ENCODE results near the gene CDR2L. TPM values are rescaled to one million over a fixed set of nuclear protein-coding genes. Genes with fewer than 3 reads are reported as not detected.

CDR2L gene
- total and polyA plus RNA-seq, 4 donors = 8.5 to 19.0 (median 11.2) TPM

DNA sequence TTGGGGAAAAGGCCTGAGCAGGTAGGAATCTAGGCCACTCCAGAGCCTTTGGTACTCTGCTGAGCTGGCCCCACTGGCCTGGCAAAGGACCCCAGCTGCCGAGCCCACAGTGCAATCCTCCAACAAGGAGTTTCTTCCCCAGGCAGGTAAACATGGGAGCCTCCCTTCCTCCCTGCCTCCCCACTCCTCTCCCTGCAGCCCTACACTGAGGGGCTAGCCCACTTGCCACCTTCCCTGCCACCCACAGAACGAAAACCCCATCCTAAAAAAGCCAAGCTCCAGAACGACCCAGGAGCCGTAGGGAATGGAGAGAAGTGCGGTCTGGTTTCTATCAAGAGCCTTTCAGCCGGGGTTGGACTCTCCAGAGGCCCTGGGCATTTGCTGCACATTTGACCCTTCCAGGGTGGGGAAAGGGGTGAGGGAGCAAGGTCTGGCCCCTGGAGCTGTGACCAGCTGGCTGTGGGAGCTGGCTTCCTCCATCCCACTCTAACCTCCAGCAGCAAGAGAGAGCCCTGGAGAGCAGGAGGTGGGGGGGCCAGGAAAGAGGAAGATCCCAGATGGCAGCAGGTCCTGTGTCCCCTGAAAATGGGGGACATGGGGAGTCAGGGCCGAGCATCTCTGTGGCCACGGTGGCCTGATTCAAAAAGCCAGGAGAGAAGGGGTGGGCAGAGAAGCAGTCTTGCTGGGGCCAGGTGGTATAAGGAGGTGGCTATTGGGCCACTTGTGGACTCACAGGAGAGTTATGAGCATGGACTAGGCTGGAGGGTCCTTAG is 16.2 kb upstream of the CDR2L start:
- H3K27ac ChIP-seq (ENCODE audit: low read depth in 1 of 2, low read length in 1 of 2) = peak overlapping the region in 1 of 2 donors; percentile 69
- TF ChIP-seq, protein P1, sequence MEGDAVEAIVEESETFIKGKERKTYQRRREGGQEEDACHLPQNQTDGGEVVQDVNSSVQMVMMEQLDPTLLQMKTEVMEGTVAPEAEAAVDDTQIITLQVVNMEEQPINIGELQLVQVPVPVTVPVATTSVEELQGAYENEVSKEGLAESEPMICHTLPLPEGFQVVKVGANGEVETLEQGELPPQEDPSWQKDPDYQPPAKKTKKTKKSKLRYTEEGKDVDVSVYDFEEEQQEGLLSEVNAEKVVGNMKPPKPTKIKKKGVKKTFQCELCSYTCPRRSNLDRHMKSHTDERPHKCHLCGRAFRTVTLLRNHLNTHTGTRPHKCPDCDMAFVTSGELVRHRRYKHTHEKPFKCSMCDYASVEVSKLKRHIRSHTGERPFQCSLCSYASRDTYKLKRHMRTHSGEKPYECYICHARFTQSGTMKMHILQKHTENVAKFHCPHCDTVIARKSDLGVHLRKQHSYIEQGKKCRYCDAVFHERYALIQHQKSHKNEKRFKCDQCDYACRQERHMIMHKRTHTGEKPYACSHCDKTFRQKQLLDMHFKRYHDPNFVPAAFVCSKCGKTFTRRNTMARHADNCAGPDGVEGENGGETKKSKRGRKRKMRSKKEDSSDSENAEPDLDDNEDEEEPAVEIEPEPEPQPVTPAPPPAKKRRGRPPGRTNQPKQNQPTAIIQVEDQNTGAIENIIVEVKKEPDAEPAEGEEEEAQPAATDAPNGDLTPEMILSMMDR (IDR thresholded peaks at IDR 0.05; ENCODE audit: control extremely low read depth, extremely low read depth) = no peak
- peak overlapping the region; percentile 71 for H3K4me3 ChIP-seq
- H3K9me3 ChIP-seq (ENCODE audit: control insufficient read depth in 4 of 4, insufficient read depth in 3 of 4, low read length in 3 of 4) = no peaks in the 10 kb centered on the region
- H3K9ac ChIP-seq (ENCODE audit: insufficient read depth in 1 of 2, low read length in 2 of 2) = peak overlapping the region in 1 of 2 donors; percentile 11
- H3K36me3 ChIP-seq (ENCODE audit: control insufficient read depth in 4 of 4, insufficient read depth in 4 of 4, low read length in 4 of 4) = no peaks in the 10 kb centered on the region
- 71 to 77% methylated on average over 8 of the region's 8 CpGs for WGBS, 2 donors
- no peak for ATAC-seq (ENCODE audit: insufficient read depth, low FRiP score)
- no peak for DNase-seq
- peaks cover 0 to 15% (median 14%) of the 10 kb centered on the region in 3 donors for H3K27me3 ChIP-seq (ENCODE audit: control insufficient read depth in 3 of 3, insufficient read depth in 3 of 3, low read length in 2 of 3)
- peaks cover 0 to 14% (median 0%) of the 10 kb centered on the region in 5 donors for H3K4me1 ChIP-seq (ENCODE audit: control insufficient read depth in 5 of 5, insufficient read depth in 5 of 5, low read length in 5 of 5)

DNA sequence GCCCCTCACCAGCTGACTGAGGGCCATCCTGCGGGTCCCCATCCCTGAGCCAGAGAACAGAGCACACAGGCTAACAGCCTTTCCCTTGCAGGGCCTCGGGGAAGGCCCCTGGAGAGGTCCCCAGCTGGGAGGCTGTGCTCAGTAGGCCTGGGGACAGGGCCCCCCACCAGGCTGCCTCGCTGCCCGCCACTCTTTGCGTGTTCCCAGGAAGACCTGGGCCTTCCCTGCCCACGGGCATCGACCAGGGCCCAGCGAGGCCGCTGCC is 15.7 kb upstream of the CDR2L start:
- H3K27me3 ChIP-seq (ENCODE audit: control insufficient read depth in 3 of 3, insufficient read depth in 3 of 3, low read length in 2 of 3) = peaks cover 0 to 15% (median 14%) of the 10 kb centered on the region in 3 donors
- DNase-seq (no peak), ATAC-seq (ENCODE audit: insufficient read depth, low FRiP score) (no peak)
- no peaks in the 10 kb centered on the region for H3K9me3 ChIP-seq (ENCODE audit: control insufficient read depth in 4 of 4, insufficient read depth in 3 of 4, low read length in 3 of 4)
- H3K4me3 ChIP-seq = peak overlapping the region; percentile 71
- H3K36me3 ChIP-seq (ENCODE audit: control insufficient read depth in 4 of 4, insufficient read depth in 4 of 4, low read length in 4 of 4) = no peaks in the 10 kb centered on the region
- peak overlapping the region in 1 of 2 donors; percentile 69 for H3K27ac ChIP-seq (ENCODE audit: low read depth in 1 of 2, low read length in 1 of 2)
- H3K4me1 ChIP-seq (ENCODE audit: control insufficient read depth in 5 of 5, insufficient read depth in 5 of 5, low read length in 5 of 5) = peaks cover 0 to 14% (median 0%) of the 10 kb centered on the region in 5 donors
- no peak overlapping the region for H3K9ac ChIP-seq (ENCODE audit: insufficient read depth in 1 of 2, low read length in 2 of 2)
- TF ChIP-seq, protein P1 (IDR thresholded peaks at IDR 0.05; ENCODE audit: control extremely low read depth, extremely low read depth) = no peak
- 16 to 31% methylated on average over 8 to 9 of the region's 9 CpGs for WGBS, 2 donors

DNA sequence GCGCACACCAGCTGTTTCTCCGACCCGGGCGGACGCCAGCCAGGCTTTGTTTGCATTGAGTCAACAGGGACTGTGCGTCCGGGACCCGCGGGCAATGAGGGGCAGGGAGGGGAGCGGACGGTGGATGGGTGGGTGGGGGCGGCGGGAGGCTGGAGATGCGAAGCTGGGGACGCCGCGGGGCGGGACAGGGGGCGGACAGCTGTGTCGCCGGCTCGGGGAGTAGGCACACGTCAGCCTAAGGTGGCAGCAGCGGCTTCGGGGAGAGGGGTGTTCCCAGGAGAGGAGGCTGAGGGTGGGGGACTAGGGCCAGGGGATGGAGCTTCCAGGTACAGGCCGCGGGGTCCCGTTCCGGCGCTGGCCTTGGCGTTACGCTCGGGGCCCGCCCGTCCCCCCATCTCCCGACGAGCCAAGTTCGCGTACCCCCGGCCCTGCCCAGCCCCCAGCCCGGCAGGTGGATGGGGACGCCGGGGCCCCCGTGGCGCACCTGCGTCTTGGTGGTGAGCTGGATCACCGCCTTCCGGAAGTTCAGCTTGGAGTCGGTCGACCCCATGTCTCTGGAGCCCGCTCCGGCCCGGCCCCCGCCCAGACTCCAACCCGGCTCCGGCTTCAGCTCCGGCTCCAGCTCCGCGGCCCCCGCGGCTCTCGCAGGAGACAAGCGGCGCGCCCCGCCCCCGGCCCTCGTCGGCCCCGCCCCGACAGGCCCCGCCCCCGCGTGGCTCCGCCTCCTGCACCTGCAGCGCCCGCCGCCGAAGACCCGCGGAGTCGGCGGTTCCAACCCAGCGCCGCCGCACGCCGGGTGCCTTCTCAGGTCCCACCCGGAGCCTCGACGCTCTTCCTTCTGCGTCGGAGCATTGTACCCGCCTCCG is 15.1 kb upstream of the CDR2L start, which contains the start of gene HID1:
Gene HID1 (minus strand): TSS at position 653 of the 866 bp plus-strand sequence. CDS start 103 bp downstream, at position 550.
- no peaks in the 10 kb centered on the region for H3K36me3 ChIP-seq (ENCODE audit: control insufficient read depth in 4 of 4, insufficient read depth in 4 of 4, low read length in 4 of 4)
- no peaks in the 10 kb centered on the region for H3K9me3 ChIP-seq (ENCODE audit: control insufficient read depth in 4 of 4, insufficient read depth in 3 of 4, low read length in 3 of 4)
- peaks cover 0 to 15% (median 14%) of the 10 kb centered on the region in 3 donors for H3K27me3 ChIP-seq (ENCODE audit: control insufficient read depth in 3 of 3, insufficient read depth in 3 of 3, low read length in 2 of 3)
- peaks cover 0 to 14% (median 0%) of the 10 kb centered on the region in 5 donors for H3K4me1 ChIP-seq (ENCODE audit: control insufficient read depth in 5 of 5, insufficient read depth in 5 of 5, low read length in 5 of 5)
- H3K27ac ChIP-seq (ENCODE audit: low read depth in 1 of 2, low read length in 1 of 2) = peak within 1 kb of the TSS; percentile 46 to 69
- ATAC-seq (ENCODE audit: insufficient read depth, low FRiP score) (peak; percentile 73), DNase-seq (peak; percentile 42 to 78 (median 66))
- TF ChIP-seq, protein P1 (IDR thresholded peaks at IDR 0.05; ENCODE audit: control extremely low read depth, extremely low read depth) = no peak
- 1 to 2% methylated on average over 62 to 95 of the region's 95 CpGs for WGBS, 2 donors
- H3K9ac ChIP-seq (ENCODE audit: insufficient read depth in 1 of 2, low read length in 2 of 2) = no peak within 1 kb of the TSS
- peak within 1 kb of the TSS; percentile 71 for H3K4me3 ChIP-seq

Data from lung (tissue), 12 donors.